H1 (cell line): ENCODE measurements around the gene C2CD5. TPM values are rescaled to one million over a fixed set of nuclear protein-coding genes. Genes with fewer than 3 reads are reported as not detected.

Source experiments
- polyA plus RNA-seq, 7 experiments: library from polyadenylated mRNA; depleted of rRNA in 3 of 7; stranded (reverse) in 5 of 7; unstranded in 2 of 7; fragments of >200 nt in 5 of 7; fragments of 200-250 nt in 2 of 7; gene quantifications; 1 replicate in 5 of 7; 2 replicates in 1 of 7; 4 replicates in 1 of 7; pipeline versions ENCODE4 v1.2.1 to v1.2.3, GENCODE V29; 2011 to 2013; ENCODE audit warnings: missing spikeins in 2 of 7, mixed read lengths in 2 of 7
- total RNA-seq: library from RNA; stranded (reverse); fragmentation: NEBNext Ultra II Directional; extraction: Animal tissue kit (Norgen Biotek cat#: 25700); gene quantifications from 2 replicates; pipeline ENCODE4 v1.2.1, GENCODE V29; 2021
- TF ChIP-seq, protein P1 (sequence below): fragments of 300-600 bp; sonication (generic); IDR thresholded peaks from 2 replicates; pipeline ENCODE4 v1.7.1; 2012; ENCODE audit warnings: low read length, moderate library complexity, mild to moderate bottlenecking, inconsistent platforms; ENCODE audit not compliant: insufficient replicate concordance

The C2CD5 gene
- total and polyA plus RNA-seq, 2 of the 8 experiments (the other 6 are each of a cell fraction or from before 2014, with no cell fraction given): 21.9 to 45.9 TPM

DNA sequence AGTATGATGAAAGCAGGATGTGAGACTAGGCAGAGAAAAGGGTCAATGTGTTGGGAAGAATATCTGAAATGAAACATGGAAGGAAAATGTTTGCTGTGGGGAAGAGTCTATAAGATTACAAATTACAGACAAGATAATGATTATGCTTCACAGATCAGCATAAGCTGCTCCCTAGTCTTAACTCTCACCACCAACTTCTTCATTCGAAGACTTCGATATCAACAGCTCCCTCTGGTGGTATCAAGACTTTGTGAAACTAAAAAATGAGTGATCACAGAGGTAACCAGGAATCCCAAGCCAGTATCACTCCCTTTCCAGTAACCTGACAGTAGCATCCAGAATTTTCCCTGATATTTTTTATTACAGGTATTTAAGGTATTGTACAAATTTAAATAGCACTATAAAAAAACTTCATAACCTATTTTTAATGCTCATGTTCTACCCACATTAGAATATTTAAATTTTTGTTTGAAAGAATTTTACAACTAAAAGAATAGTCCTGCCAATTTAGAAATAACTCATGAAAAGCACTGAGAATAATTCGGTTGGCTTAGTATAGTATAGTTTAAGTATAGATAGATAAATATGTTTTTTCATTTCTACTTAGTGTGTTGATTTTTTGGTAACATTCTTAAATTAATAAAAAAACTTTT, 84.4 kb downstream of the C2CD5 start (continued):
- TF ChIP-seq, protein P1, sequence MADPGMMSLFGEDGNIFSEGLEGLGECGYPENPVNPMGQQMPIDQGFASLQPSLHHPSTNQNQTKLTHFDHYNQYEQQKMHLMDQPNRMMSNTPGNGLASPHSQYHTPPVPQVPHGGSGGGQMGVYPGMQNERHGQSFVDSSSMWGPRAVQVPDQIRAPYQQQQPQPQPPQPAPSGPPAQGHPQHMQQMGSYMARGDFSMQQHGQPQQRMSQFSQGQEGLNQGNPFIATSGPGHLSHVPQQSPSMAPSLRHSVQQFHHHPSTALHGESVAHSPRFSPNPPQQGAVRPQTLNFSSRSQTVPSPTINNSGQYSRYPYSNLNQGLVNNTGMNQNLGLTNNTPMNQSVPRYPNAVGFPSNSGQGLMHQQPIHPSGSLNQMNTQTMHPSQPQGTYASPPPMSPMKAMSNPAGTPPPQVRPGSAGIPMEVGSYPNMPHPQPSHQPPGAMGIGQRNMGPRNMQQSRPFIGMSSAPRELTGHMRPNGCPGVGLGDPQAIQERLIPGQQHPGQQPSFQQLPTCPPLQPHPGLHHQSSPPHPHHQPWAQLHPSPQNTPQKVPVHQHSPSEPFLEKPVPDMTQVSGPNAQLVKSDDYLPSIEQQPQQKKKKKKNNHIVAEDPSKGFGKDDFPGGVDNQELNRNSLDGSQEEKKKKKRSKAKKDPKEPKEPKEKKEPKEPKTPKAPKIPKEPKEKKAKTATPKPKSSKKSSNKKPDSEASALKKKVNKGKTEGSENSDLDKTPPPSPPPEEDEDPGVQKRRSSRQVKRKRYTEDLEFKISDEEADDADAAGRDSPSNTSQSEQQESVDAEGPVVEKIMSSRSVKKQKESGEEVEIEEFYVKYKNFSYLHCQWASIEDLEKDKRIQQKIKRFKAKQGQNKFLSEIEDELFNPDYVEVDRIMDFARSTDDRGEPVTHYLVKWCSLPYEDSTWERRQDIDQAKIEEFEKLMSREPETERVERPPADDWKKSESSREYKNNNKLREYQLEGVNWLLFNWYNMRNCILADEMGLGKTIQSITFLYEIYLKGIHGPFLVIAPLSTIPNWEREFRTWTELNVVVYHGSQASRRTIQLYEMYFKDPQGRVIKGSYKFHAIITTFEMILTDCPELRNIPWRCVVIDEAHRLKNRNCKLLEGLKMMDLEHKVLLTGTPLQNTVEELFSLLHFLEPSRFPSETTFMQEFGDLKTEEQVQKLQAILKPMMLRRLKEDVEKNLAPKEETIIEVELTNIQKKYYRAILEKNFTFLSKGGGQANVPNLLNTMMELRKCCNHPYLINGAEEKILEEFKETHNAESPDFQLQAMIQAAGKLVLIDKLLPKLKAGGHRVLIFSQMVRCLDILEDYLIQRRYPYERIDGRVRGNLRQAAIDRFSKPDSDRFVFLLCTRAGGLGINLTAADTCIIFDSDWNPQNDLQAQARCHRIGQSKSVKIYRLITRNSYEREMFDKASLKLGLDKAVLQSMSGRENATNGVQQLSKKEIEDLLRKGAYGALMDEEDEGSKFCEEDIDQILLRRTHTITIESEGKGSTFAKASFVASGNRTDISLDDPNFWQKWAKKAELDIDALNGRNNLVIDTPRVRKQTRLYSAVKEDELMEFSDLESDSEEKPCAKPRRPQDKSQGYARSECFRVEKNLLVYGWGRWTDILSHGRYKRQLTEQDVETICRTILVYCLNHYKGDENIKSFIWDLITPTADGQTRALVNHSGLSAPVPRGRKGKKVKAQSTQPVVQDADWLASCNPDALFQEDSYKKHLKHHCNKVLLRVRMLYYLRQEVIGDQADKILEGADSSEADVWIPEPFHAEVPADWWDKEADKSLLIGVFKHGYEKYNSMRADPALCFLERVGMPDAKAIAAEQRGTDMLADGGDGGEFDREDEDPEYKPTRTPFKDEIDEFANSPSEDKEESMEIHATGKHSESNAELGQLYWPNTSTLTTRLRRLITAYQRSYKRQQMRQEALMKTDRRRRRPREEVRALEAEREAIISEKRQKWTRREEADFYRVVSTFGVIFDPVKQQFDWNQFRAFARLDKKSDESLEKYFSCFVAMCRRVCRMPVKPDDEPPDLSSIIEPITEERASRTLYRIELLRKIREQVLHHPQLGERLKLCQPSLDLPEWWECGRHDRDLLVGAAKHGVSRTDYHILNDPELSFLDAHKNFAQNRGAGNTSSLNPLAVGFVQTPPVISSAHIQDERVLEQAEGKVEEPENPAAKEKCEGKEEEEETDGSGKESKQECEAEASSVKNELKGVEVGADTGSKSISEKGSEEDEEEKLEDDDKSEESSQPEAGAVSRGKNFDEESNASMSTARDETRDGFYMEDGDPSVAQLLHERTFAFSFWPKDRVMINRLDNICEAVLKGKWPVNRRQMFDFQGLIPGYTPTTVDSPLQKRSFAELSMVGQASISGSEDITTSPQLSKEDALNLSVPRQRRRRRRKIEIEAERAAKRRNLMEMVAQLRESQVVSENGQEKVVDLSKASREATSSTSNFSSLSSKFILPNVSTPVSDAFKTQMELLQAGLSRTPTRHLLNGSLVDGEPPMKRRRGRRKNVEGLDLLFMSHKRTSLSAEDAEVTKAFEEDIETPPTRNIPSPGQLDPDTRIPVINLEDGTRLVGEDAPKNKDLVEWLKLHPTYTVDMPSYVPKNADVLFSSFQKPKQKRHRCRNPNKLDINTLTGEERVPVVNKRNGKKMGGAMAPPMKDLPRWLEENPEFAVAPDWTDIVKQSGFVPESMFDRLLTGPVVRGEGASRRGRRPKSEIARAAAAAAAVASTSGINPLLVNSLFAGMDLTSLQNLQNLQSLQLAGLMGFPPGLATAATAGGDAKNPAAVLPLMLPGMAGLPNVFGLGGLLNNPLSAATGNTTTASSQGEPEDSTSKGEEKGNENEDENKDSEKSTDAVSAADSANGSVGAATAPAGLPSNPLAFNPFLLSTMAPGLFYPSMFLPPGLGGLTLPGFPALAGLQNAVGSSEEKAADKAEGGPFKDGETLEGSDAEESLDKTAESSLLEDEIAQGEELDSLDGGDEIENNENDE: no peak
- TF ChIP-seq, all 59 proteins: peak for 2
